Lung (tissue), 12 donors: ENCODE data around the gene IQUB. TPM values are rescaled to one million over a fixed set of nuclear protein-coding genes. Genes with fewer than 3 reads are reported as not detected.

Experiments
- ATAC-seq: fragments of 200-7000 bp; cut with Tn5 transposase; one replicate; pipeline ENCODE4 v1.9.1; 2020; ENCODE audit warnings: moderate number of reproducible peaks; ENCODE audit not compliant: insufficient read depth, low FRiP score
- DNase-seq, 3 donors: peaks; one replicate each; pipeline ENCODE4 v3.0.0-alpha.2; 2013 to 2017
- H3K27ac ChIP-seq, 2 donors: one replicate each; pipeline ENCODE4 v1.5.1; 2013; ENCODE audit warnings: mild to moderate bottlenecking in 2 of 2, moderate library complexity in 2 of 2, control low read depth in 1 of 2, inconsistent platforms in 1 of 2, low read depth in 1 of 2, low read length in 1 of 2
- H3K27me3 ChIP-seq, 3 donors: one replicate each; pipeline ENCODE4 v1.5.1; 2013; ENCODE audit warnings: low read length in 2 of 3; ENCODE audit not compliant: control insufficient read depth in 3 of 3, insufficient read depth in 3 of 3
- H3K36me3 ChIP-seq, 4 donors: one replicate each; pipeline ENCODE4 v1.5.1; 2013; ENCODE audit warnings: low read length in 4 of 4, mild to moderate bottlenecking in 1 of 4, moderate library complexity in 1 of 4; ENCODE audit not compliant: control insufficient read depth in 4 of 4, insufficient read depth in 4 of 4
- H3K4me1 ChIP-seq, 5 donors: one replicate each; pipeline ENCODE4 v1.5.1; 2013; ENCODE audit warnings: low read length in 5 of 5, mild to moderate bottlenecking in 2 of 5, moderate library complexity in 1 of 5; ENCODE audit not compliant: control insufficient read depth in 5 of 5, insufficient read depth in 5 of 5
- H3K4me3 ChIP-seq: one replicate; pipeline ENCODE4 v1.5.1; 2013; ENCODE audit warnings: mild to moderate bottlenecking, control low read depth, moderate library complexity
- H3K9ac ChIP-seq, 2 donors: one replicate each; pipeline ENCODE4 v1.5.1; 2013; ENCODE audit warnings: low read length in 2 of 2, control low read depth in 1 of 2; ENCODE audit not compliant: insufficient read depth in 1 of 2
- H3K9me3 ChIP-seq, 4 donors: one replicate each; pipeline ENCODE4 v1.5.1; 2013; ENCODE audit warnings: low read length in 3 of 4, mild to moderate bottlenecking in 1 of 4, moderate library complexity in 1 of 4; ENCODE audit not compliant: control insufficient read depth in 4 of 4, insufficient read depth in 3 of 4
- WGBS, 2 donors: extraction: QIAGEN DNeasy Blood & Tissue Kit; methylation state at CpG; one replicate each; pipeline ENCODE4 v1.1.7; 2013; 5-methylcytosine and 5-hydroxymethylcytosine counted together
- polyA plus RNA-seq, 2 donors: library from polyadenylated mRNA; stranded (reverse); fragments of 200-250 nt; gene quantifications; one replicate each; pipeline ENCODE4 v1.2.1, GENCODE V29; 2013
- total RNA-seq, 2 donors: library from RNA; depleted of rRNA in 1 of 2; stranded (reverse); fragments of >200 nt in 1 of 2; gene quantifications; one replicate each; pipeline ENCODE4 v1.2.1, GENCODE V29; 2014 to 2021
- TF ChIP-seq, protein P1 (sequence below): IDR thresholded peaks from 2 replicates; pipeline ENCODE4 v1.5.1; 2012; ENCODE audit warnings: mild to moderate bottlenecking; ENCODE audit errors: control extremely low read depth, extremely low read depth
- donor health status: control.
- donor health status: control.
- donor health status: Bipolar disorder and iron deficiency.
- donor health status: healthy.
- donor health status: DM: yes; HTN: yes; CAD: no.

Gene IQUB
- total and polyA plus RNA-seq, 4 donors = 1.0 to 17.4 (median 3.2) TPM

DNA sequence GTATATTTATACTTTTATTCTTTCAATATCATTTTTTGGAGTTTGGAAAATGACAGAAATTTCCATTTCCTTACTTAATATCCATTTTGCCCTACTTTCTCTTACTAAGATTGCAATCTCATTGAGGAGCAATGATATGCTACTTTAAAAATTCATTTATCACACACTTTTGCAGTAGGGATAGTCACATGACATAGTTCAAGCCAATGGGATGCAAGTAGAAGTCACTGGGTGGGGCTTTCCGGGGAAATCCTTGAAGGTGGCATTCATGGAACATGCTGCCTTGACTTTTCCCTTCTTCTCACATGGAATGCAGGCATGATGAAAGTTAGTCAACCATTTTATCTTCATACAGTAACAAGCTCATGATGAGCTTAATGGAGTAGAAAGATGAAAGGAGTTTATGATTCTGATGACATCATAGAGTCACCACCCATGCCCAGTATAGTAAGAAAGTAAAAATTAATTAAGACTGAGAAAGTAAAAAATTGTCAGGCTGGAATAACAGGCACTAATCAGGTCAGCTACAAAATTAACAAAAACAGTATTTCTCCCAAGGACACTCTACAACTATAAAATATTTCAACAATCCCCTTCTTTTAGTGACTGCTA, 33.4 kb downstream of the IQUB start:
- Histone ChIP-seq H3K36me3 (no peaks in the 10 kb centered on the region), H3K9me3 (peaks cover 0 to 8% (median 0%) of the 10 kb centered on the region in 4 donors), H3K27me3 (no peaks in the 10 kb centered on the region), H3K4me3 (no peak overlapping the region), H3K4me1 (peaks cover 0 to 7% (median 0%) of the 10 kb centered on the region in 5 donors), H3K27ac (no peak overlapping the region), H3K9ac (no peak overlapping the region)
- no peak for ATAC-seq
- TF ChIP-seq, protein P1, sequence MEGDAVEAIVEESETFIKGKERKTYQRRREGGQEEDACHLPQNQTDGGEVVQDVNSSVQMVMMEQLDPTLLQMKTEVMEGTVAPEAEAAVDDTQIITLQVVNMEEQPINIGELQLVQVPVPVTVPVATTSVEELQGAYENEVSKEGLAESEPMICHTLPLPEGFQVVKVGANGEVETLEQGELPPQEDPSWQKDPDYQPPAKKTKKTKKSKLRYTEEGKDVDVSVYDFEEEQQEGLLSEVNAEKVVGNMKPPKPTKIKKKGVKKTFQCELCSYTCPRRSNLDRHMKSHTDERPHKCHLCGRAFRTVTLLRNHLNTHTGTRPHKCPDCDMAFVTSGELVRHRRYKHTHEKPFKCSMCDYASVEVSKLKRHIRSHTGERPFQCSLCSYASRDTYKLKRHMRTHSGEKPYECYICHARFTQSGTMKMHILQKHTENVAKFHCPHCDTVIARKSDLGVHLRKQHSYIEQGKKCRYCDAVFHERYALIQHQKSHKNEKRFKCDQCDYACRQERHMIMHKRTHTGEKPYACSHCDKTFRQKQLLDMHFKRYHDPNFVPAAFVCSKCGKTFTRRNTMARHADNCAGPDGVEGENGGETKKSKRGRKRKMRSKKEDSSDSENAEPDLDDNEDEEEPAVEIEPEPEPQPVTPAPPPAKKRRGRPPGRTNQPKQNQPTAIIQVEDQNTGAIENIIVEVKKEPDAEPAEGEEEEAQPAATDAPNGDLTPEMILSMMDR = no peak
- WGBS, 2 donors = 86% methylated on average over 1 of the region's 1 CpG
- DNase-seq = no peak

DNA sequence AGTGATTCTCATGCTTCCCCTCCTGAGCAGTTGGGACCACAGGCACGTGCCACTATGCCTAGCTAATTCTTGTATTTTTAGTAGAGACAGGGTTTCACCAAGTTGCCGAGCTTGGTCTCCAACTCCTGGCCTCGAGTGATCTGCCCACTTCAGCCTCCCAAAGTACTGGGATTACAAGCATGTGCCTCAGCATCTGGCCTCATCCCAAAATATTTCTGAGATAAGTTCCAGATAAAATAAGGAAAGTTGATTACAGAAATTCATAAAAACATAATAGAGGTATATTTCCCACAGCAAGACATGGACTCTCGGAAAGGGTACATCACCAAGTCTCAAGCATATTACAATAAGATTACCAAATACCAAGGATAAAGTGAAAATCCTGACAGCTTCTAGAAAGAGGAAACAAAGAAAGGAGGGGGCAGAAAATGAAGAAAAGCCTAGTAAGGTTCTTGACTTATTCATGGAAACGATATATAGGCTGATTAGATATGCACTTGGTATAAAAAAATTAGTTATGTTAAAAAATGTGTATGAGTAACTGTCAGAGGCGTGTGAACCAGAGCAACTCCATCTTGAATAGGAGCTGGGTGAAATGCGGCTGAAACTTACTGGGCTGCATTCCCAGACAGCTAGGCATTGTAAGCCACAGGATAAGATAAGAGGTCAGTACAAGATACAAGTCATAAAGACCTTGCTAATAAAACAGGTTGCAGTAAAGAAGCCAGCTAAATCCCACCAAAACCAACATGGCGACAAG, 35.0 kb downstream of the IQUB start:
- TF ChIP-seq, protein P1 = no peak
- no peaks in the 10 kb centered on the region for H3K27me3 ChIP-seq
- 75 to 85% methylated on average over 8 of the region's 8 CpGs for WGBS, 2 donors
- no peak overlapping the region for H3K9ac ChIP-seq
- peaks cover 0 to 1% (median 0%) of the 10 kb centered on the region in 4 donors for H3K9me3 ChIP-seq
- H3K4me3 ChIP-seq = no peak overlapping the region
- DNase-seq (no peak), ATAC-seq (no peak)
- H3K36me3 ChIP-seq = no peaks in the 10 kb centered on the region
- H3K4me1 ChIP-seq = peaks cover 0 to 7% (median 0%) of the 10 kb centered on the region in 5 donors
- no peak overlapping the region for H3K27ac ChIP-seq

DNA sequence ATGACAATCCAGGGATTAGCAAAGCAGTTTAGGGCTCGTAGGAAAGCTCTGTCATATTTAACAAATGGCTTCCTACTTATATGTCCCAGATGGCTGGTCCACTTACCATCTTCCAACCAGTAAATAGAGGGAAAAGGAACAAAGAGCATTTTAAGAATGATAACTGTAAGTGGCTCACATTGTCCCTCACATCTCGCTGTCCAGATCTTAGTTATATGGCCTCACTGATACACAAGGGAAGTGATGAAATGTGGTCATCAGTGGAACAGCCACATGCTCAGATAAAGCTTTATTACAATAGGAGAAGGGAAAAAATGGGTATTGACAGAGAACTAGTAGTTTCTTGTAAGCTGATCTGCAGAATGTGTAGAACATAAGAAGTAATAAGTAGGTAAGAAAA, 35.8 kb downstream of the IQUB start:
- Histone ChIP-seq H3K36me3 (no peaks in the 10 kb centered on the region), H3K27ac (no peak overlapping the region), H3K27me3 (peaks cover 0 to 1% (median 0%) of the 10 kb centered on the region in 3 donors), H3K4me3 (no peak overlapping the region), H3K4me1 (peaks cover 0 to 7% (median 0%) of the 10 kb centered on the region in 5 donors), H3K9me3 (no peaks in the 10 kb centered on the region), H3K9ac (no peak overlapping the region)
- no peak for ATAC-seq
- WGBS, 2 donors = 50 to 52% methylated on average over 2 of the region's 2 CpGs
- DNase-seq = peak; percentile 15 to 88 (median 56)
- TF ChIP-seq, protein P1 = no peak
